ENCODE results near the gene MAGEA3.
"Not testable (repeated sequence)": the region's sequence is repeated elsewhere in the genome, so short reads cannot be mapped to it uniquely, and the experiment has no call there.

The MAGEA3 gene

DNA sequence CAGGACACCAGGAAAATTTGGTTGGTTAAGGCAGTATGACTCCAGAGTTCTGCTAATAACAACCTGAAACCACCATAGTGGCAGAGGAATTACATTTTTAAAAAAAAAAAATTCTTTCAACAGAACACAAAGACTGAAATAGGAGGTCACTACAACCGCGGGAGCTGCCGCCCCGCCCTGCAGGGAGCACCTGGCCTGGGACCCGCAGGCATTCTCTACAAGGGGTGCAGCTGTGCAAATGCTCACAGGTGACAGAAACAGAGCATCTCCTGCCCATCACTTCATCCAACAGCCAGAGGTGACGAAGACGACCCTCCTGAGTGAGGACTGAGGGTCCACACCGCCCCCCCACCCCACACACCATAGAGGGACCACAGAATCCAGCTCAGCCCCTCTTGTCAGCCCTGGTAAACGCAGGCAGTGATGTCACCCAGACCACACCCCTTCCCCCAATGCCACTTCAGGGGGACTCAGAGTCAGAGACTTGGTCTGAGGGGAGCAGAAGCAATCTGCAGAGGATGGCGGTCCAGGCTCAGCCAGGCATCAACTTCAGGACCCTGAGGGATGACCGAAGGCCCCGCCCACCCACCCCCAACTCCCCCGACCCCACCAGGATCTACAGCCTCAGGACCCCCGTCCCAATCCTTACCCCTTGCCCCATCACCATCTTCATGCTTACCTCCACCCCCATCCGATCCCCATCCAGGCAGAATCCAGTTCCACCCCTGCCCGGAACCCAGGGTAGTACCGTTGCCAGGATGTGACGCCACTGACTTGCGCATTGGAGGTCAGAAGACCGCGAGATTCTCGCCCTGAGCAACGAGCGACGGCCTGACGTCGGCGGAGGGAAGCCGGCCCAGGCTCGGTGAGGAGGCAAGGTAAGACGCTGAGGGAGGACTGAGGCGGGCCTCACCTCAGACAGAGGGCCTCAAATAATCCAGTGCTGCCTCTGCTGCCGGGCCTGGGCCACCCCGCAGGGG, at the start of gene MAGEA3:
TSS of gene MAGEA3 (plus strand) at position 843 of the 980 bp plus-strand sequence. CDS start 2,039 bp downstream, outside the sequence.
- DNase-seq (ENCODE audit: low read depth): not testable (repeated sequence)

DNA sequence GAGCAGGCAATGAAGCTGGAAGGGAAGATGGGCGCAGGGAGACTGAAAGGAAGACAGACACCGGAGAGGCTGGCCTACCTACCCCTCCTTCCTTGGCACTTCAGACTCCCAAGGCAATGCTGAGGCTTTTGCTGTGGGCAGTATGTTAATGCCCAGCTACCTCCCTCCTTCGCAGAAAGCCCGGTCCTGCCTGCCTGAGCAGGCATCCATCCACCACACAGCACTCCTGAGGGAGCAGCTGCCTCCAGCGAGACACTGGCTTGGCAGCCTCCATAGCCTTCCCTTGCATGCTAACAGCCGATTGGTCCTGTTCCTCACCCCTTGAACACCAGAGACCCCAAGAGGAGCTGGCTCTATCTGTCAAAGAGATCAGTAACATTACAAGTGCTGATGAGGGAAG, 46.5 kb upstream of the MAGEA3 start:
- DNase-seq (ENCODE audit: low read depth): no peak

DNA sequence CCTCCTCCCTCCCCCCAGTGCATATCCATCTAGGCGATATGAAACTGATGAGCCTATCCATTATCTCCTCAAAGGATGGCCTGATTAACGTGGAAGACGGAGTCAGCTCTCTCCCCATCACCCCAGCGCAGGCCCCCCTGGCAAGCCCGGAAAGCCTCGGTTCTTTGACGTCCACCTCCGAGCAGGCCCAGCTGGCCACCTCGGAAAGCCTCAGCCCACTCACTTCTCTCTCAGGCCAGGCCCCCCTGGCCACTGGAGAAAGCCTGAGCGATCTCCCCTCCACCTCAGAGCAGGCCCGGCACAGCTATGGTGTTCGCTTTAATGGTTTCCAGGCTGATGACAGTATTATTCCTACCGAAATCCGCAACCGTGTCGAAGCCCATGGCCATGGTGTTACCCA, 46.1 kb upstream of the MAGEA3 start:
- DNase-seq (ENCODE audit: low read depth): no peak

- no peak for DNase-seq (ENCODE audit: low read depth)
Observed at GRCh38 chrX:152656087-152656486, 42.5 kb upstream of the MAGEA3 start.

GRCh38 chrX:152656890-152657289, 41.7 kb upstream of the MAGEA3 start:
- DNase-seq (ENCODE audit: low read depth): no peak

DNA sequence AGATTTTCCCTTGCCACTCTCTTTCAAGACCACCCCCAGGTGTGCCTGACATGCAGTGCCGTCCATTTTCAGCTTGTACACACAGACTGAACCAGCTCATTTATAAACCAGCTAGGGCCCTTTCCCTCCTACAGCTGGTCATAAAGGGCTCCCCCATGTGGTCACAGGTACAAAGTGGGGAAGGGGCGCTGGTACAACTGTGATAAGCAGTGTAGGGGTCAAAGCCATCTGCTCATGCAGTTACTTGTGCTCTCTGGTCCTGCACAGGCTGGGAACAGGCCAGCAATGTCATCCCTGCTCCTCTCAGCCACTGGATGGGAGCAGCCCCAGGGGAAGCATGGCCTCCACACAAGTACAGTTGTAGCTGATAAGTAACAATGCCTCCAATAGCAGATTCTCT, 40.3 kb upstream of the MAGEA3 start:
- no peak for DNase-seq (ENCODE audit: low read depth)

GRCh38 chrX:152663086-152663485, 35.5 kb upstream of the MAGEA3 start:
- no peak for DNase-seq (ENCODE audit: low read depth)

- no peak for DNase-seq (ENCODE audit: low read depth)
Observed at GRCh38 chrX:152674135-152674534, 24.5 kb upstream of the MAGEA3 start.

DNA sequence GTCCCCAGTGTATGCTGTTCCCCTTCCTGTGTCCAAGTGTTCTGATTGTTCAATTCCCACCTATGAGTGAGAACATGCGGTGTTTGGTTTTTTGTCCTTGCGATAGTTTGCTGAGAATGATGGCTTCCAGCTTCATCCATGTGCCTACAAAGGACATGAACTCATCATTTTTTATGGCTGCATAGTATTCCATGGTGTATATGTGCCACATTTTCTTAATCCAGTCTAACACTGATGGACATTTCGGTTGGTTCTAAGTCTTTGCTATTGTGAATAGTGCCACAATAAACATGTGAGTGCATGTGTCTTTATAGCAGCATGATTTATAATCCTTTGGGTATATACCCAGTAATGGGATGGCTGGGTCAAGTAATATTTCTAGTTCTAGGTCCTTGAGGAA, 23.9 kb upstream of the MAGEA3 start:
- DNase-seq (ENCODE audit: low read depth): not testable (repeated sequence)

GRCh38 chrX:152681012-152681411, 17.6 kb upstream of the MAGEA3 start:
- DNase-seq (ENCODE audit: low read depth): not testable (repeated sequence)

- DNase-seq (ENCODE audit: low read depth): not testable (repeated sequence)
Observed at GRCh38 chrX:152700390-152700789, 1.8 kb downstream of the MAGEA3 start.

GRCh38 chrX:152706500-152706899, 7.9 kb downstream of the MAGEA3 start:
- not testable (repeated sequence) for DNase-seq (ENCODE audit: low read depth)

GRCh38 chrX:152709173-152709572, 10.6 kb downstream of the MAGEA3 start, which contains the start of gene CSAG2:
CSAG2 (minus strand) TSS chrX:152709273; CDS start chrX:152709112, 161 bp downstream.
- DNase-seq (ENCODE audit: low read depth): not testable (repeated sequence)

DNA sequence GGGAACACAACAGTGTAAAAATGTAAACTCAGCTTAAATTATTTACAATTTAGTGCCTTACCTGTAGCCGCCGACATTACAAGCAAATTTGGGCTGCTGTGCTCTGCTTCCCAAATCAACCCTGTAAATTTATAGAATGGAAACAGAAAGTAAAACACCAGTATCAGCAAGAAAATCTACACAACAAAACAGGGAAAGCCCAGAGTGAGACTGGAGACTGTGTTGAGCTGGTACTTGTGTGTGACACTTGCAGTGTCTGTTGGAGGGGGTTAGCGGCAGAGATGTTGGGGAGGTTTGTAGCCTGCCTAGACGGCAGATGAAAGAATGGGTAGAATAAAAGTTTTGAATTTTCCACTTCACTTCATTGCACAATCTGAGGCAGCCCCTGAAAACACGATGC, 14.6 kb downstream of the MAGEA3 start:
- not testable (repeated sequence) for DNase-seq (ENCODE audit: low read depth)

- not testable (repeated sequence) for DNase-seq (ENCODE audit: low read depth)
Observed at GRCh38 chrX:152713815-152714787, 15.5 kb downstream of the MAGEA3 start, which contains the start of gene MAGEA2B. MAGEA2B (plus strand) TSS chrX:152714628; CDS start chrX:152717107, 2,479 bp downstream.

- no peak for DNase-seq (ENCODE audit: low read depth)
Observed at GRCh38 chrX:152725409-152725808, 26.8 kb downstream of the MAGEA3 start.

GRCh38 chrX:152733261-152733975, 34.8 kb downstream of the MAGEA3 start, which contains the start of the genes CSAG1 and MAGEA12:
CSAG1 (minus strand) TSS chrX:152733721; CDS start chrX:152732460, 1,261 bp downstream.
MAGEA12 (plus strand) TSS chrX:152733757; CDS start chrX:152736162, 2,405 bp downstream.
- DNase-seq (ENCODE audit: low read depth): no peak

- not testable (repeated sequence) for DNase-seq (ENCODE audit: low read depth)
Observed at GRCh38 chrX:152734143-152734858, 35.7 kb downstream of the MAGEA3 start.

DNA sequence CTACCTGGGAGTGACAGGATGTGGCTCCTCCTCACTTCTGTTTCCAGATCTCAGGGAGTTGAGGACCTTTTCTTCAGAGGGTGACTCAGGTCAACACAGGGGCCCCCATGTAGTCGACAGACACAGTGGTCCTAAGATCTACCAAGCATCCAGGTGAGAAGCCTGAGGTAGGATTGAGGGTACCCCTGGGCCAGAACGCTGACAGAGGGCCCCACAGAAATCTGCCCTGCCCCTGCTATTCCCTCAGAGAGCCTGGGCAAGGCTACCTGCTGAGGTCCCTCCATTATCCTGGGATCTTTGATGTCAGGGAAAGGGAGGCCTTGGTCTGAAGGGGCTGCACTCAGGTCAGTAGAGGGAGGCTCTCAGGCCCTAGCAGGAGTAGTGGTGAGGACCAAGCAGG, 36.5 kb downstream of the MAGEA3 start:
- no peak for DNase-seq (ENCODE audit: low read depth)

DNA sequence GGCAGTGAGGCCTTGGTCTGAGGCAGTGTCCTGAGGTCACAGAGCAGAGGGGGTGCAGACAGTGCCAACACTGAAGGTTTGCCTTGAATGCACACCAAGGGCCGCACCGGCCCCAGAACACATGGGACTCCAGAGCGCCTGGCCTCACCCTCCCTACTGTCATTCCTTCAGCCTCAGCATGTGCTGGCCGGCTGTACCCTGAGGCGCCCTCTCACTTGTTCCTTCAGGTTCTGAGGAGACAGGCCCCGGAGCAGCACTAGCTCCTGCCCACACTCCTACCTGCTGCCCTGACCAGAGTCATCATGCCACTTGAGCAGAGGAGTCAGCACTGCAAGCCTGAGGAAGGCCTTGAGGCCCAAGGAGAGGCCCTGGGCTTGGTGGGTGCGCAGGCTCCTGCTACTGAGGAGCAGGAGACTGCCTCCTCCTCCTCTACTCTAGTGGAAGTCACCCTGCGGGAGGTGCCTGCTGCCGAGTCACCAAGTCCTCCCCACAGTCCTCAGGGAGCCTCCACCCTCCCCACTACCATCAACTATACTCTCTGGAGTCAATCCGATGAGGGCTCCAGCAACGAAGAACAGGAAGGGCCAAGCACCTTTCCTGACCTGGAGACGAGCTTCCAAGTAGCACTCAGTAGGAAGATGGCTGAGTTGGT, 37.4 kb downstream of the MAGEA3 start:
- DNase-seq (ENCODE audit: low read depth): no peak

Data from fibroblast of the conjunctiva (primary cell).